Fibroblast of mammary gland (primary cell): Measurements from ENCODE around the gene CBX7.

ENCODE experiments used
- DNase-seq: peaks from one replicate; pipeline ENCODE4 v3.0.0-alpha.2; 2010; ENCODE audit warnings: low read depth
- H3K4me3 ChIP-seq: 2 replicates; pipeline ENCODE4 v1.5.1; 2011; ENCODE audit warnings: low read depth, mild to moderate bottlenecking, low read length, moderate library complexity; ENCODE audit not compliant: control insufficient read depth
- TF ChIP-seq, protein P1 (sequence below): conservative IDR thresholded peaks from 2 replicates; pipeline ENCODE4 v1.5.1; 2011; ENCODE audit warnings: low read depth, low read length, inconsistent platforms; ENCODE audit not compliant: control insufficient read depth, insufficient read depth

The CBX7 gene

DNA sequence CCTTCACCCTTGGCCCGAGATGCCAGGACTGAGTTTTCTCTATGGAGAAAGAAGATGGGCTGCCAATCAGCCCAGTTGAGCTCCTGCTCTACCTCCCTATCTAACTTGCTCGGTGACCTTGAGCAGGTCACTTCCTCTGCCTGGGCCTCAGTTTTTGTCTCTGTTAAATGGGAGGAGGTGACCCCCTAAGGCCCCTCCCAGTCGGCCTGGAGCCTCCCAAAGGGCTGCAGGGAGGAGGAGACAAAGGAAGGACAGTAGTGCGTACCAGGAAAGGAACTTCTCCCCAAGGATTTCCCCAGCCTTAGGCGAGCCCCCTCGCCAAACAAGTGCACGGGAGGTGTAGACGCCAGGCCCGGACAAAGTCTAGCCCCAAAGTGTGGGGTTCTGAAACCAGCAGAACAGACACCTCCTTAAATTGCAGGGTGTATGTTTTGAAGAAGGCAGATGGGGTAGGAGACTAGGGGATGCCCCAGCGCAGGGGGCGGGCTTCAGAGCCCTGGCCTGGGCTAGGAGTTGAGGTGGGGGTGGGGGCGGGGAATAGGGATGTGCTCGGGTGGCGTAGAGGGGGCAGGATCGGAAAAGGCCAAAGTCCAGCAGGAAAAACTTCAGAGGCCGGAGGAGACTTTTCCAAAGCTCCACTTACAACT, 1.0 kb downstream of the CBX7 start:
- peak overlapping the region; percentile 47 for H3K4me3 ChIP-seq
- TF ChIP-seq, protein P1, sequence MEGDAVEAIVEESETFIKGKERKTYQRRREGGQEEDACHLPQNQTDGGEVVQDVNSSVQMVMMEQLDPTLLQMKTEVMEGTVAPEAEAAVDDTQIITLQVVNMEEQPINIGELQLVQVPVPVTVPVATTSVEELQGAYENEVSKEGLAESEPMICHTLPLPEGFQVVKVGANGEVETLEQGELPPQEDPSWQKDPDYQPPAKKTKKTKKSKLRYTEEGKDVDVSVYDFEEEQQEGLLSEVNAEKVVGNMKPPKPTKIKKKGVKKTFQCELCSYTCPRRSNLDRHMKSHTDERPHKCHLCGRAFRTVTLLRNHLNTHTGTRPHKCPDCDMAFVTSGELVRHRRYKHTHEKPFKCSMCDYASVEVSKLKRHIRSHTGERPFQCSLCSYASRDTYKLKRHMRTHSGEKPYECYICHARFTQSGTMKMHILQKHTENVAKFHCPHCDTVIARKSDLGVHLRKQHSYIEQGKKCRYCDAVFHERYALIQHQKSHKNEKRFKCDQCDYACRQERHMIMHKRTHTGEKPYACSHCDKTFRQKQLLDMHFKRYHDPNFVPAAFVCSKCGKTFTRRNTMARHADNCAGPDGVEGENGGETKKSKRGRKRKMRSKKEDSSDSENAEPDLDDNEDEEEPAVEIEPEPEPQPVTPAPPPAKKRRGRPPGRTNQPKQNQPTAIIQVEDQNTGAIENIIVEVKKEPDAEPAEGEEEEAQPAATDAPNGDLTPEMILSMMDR = no peak
- DNase-seq = no peak

DNA sequence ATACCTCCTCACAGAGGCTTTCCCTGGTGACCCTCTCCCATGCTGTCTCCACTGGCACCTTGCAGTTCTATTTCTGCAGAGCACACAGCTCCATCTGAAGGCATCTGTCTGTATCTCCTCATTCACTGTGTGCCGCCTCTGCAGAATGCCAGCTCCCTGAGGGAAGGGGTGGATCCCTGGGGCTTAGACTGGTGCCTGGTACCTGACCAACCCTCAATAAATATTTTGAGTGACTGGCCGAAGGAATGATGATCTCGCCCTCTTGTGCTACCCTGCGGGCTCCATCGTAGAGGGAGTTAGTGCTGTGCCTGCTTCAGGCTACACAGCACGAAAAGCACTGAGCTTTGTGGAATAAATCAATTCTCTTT, 1.6 kb downstream of the CBX7 start:
- DNase-seq = no peak
- H3K4me3 ChIP-seq = no peak overlapping the region
- TF ChIP-seq, protein P1 = no peak

- TF ChIP-seq, protein P1 = no peak
- DNase-seq = no peak
- no peak overlapping the region for H3K4me3 ChIP-seq
Measured at GRCh38 chr22:39149915-39150847, 2.3 kb downstream of the CBX7 start.

DNA sequence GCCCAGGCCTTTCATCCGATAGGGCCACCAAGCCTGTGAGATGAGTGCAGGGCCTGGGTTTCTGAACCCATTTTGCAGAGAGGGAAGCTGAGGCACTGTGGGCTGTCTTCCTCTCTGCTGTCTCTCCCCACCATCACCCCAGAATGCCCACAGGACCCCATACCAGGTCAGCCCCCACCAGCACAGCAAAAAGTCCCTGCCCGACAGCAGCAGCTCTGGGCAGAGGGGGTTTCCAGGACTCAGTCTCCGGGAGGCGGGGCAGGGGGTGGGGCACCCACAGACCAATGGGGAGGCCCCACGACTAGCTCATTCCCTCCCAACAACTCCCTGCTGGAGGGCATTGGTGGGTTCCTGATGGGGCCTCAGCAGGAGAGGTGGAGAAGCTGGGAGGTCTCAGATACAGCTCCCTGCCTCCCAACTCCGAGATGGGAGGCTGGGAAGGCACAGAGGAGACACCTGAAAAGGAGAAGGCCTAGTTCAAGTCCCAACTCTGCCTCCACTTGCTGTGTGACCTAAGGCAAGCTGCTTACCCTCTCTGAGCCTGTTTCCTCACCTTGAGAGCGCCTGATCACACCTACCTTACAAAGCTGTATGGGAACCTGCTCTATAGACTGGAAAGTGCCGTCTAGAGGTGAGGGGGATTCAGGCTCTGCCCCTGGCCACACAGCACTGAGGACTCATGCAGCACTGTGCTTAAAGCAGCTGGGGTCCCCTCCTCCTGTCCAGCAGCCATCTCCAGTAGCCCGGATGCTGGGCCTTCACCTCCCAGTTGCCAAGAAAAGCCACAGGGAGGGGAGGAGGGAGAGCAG, 3.5 kb downstream of the CBX7 start:
- no peak overlapping the region for H3K4me3 ChIP-seq

GRCh38 chr22:39148026-39148726, 4.3 kb downstream of the CBX7 start:
- TF ChIP-seq, protein P1 = no peak
- DNase-seq = no peak
- no peak overlapping the region for H3K4me3 ChIP-seq

More for the DNA sequence above, 3.5 kb downstream of the CBX7 start:
- TF ChIP-seq, protein P1 = no peak
- no peak for DNase-seq

DNA sequence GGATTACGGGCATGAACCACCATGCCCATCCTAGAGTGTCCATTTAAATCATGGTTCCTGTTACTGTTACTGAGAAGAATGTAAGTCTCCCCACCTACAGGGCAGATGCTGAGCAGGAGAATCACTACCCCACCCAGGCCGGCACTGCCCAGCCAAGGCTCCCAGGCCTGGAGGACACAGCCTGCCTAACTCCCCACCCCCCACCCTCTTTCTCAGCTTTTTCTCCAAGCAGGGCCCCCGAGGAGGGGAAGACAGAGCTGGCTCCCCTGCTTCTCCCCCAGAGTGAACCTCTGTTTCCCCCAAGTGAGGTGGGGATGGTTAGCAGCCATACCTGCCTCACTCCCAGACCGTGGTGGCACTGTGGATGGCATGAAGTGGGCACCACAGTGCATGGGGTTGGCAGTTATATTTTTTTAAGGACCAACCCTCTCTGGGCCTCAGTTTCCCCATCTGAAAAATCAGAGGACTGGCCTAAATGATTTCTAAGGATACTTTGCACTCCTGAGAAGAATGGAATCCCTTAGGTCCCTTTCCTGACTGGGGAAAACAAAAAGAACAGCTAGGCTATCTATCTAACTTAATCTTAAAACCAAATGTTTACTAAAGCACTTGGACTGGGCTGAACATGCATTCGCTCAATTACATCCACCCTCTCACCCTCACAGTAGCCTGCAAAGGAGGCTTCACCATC, 5.0 kb downstream of the CBX7 start:
- H3K4me3 ChIP-seq = no peak overlapping the region
- DNase-seq = no peak
- TF ChIP-seq, protein P1 = no peak
